Dedifferentiated amniotic fluid mesenchymal stem cell (primary cell): ENCODE results near the gene RBM4B.

Source experiments
- DNase-seq: peaks from one replicate; pipeline ENCODE4 v3.0.0-alpha.2; 2016; ENCODE audit errors: extremely low spot score

RBM4B gene

DNA sequence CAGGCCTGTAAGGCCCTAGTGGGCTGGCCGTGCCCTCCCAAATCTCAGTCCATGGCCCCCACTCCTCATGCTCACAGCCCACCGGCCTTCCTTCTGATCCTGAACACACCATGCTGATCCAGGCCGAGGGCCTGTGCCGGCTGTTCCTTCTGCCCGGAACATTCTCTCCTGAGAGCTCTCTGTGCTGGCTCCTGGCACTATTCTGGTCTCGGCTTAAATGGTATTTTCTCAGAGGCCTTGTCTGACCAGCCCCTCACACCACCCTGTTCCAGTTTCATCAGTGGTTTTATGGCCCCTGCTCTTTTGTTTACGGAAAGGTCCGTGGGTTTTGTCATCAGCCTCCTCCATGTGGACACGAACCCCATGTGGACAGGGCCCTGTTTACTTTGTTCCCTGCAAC lies 29.3 kb upstream of the RBM4B start:
- DNase-seq, result no peak

DNA sequence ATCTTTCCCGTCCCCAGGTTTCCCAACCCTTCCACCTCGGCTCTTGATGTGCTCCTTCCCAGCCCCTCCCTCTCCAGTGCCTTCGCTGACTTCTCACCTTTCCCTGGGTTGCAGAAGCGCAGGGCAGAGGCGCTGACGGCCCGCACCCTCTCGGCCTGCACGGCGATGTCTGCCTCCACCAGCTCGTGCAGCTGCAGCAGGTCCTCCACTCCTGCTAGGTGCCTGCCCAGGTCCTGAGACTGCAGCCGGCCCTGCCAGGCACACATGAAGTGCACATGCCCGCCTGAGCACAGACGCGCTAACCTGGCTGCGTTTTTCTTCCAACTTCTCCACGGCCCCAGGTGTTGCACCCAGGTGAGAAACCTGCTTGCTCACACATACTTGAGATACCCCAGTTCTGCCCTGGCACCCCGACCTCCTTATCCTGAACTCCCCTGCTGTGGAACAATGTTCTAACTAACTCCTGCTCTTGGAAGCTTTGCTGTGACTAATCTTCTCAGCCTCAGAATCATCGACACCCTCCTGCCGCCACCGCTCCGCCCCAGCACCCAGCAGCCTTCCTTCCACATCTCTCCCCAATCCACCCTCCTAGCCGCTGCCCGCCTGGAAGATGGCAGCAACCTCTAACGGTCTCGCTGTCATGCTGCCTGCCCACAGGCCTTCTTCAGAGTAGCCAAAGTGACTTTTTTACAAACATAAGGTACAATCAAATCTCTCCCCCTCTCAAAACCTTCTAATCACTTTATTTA lies 28.1 kb upstream of the RBM4B start:
- DNase-seq, result no peak

- DNase-seq, result no peak
Measured at GRCh38 chr11:66704659-66705360, 27.1 kb upstream of the RBM4B start.

DNA sequence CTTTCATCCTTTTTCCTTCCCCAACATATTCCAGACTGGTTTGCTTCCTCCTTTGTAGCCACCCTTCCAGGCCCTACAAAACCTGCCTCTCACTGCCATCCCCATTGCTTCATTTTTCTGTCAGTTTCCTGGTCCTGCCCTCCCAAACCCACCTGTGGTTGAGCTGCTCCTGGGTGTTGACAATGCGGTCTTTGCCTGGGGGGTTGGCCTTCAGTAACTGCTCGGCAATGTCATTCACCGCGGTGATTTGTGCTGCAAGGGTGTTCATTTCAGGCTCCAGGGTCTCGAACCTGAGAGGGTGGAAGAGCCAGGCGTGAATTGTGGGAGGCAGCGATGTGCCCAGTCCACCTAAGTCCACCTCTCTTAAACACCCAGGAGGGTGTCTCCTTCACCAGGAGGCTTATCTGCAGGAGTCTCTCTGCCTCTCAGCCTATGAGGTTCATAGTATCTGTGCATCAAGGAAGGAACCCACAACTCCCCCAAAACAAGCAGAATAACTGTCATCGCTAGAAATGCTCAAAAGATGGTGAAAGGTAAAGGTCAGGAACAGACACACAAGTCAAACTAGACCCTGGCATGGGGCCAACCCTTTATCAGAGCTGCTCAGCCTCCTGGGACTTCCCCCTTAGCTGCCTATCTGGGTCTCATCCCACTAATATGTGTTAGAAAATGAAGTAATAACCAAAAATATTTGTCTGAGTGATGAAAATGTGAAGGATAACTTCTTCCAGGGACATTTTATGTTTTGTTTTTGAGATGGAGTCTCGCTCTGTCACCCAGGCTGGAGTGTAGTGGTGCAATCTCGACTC lies 23.9 kb upstream of the RBM4B start:
- DNase-seq, result no peak

GRCh38 chr11:66700742-66701141 lies 23.1 kb upstream of the RBM4B start:
- no peak for DNase-seq

GRCh38 chr11:66700337-66700736 lies 22.6 kb upstream of the RBM4B start:
- DNase-seq, result no peak

DNA sequence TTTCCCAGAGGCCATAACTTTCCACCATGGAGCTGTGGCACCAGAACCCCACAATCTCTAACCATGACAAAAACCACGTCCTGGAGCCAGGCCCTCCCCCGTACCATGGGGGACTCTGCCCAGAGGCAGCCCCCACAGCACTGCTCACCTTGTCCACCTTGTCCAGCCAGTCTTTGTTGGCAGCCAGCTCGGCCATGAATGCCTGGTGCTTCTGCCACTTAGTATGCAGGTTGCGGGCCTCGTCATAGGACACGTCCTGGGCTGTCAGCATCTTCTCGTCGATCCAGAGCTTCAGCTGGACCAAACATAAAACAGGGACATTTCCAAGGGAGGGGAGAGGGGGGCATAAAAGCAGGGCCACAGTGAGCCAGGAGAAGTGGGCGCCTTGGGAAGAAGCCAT lies 20.8 kb upstream of the RBM4B start:
- DNase-seq, result no peak

DNA sequence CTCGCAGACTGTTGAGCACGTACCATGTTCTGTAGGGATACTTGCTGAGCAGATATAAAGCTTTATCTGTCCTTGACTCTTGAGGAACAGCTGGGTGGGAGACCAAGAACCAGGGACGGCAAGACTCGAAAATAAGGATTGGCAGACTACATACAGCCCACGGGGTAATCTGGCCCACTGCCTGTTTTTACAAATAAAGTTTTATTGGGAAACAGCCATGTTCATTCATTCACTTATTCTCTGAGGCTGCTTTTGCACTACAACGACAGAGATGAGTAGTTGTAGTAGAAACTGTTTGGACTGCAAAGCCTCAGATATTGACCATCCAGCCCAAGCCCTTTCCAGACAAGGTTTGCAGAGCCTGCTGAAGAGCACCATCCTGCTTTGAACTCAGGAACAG lies 20.3 kb upstream of the RBM4B start:
- no peak for DNase-seq

- DNase-seq, result no peak
Measured at GRCh38 chr11:66696146-66696545, 18.5 kb upstream of the RBM4B start.

DNA sequence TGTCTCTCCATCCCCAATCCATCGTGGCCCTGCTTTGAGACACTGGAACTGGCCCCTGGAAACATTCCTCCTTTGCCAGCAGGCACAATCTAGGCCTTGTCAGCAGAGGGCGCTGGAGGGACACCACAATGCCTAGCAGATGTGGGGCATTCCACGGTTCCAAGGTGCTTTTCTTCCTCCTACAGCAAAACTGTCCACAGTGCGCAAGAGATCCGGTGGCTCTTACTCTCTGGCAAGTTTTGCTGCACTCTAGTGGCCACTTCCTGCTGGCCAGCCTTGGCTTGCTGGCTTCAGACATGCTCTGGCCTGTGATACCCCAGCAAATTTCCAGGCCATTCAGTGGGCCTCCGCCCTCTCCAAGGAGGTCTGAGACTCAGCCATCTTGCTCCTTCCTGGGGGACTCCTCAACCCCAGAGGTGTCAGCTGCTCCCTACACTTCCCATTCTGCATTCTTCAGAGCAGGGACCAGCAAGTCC lies 17.1 kb upstream of the RBM4B start:
- DNase-seq, result peak; percentile 91

GRCh38 chr11:66694056-66694410 lies 16.3 kb upstream of the RBM4B start:
- no peak for DNase-seq

DNA sequence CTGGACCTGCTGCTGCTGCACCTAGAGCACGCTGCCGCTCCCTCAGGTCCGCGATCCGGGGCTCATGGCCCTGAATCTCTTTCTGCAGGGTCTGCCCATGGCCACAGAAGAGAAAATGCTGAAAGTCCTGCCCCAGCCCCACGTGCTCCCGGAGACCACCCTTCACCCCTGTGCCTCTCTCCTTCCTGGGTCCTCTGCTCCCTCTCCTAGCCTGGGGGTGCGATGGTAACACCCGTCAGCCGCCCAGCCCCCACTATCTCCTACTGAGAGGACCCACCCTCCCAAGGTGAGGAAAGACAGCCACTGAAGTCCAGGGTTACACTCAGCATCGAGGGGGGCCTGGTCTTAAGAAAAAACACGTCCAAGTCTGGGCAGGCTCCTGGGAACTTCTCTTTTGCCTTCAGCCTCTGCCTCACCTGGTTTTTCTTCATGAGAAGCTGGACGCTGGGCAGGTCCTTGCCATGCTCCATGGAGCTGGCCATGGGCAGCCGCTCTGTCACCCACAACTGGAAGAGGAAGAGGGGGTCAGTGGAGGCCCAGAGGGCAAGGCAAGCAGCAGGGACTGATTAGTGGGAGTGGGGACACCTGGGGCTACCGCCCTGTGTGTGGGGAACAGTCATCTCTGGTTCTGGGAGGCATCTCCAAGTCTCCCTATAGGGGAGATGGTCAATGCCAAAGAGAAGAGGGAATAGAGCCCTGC lies 15.8 kb upstream of the RBM4B start:
- no peak for DNase-seq

DNA sequence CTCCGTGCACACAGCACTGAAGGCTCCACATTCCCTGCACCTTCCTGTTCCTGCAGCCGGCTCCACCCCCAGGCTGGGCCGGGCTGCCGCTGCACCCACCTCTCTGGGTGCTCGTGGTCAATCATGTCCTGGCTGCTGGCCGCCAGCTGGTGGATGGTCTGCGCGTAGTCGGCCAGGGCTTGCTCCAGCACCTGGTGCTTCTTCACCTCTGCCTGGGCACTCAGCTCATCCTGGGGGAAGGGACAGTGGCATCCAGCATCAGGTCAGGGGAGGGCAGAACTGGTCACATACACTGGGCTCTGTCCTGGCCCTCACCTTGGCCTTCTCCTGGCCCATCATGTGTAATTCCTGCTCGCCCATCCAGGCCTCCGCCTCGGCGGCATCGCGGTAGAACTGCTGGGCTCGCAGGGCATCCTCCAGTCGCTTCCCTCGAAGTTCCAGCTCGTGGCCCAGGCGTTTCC lies 15.2 kb upstream of the RBM4B start:
- DNase-seq, result no peak

- no peak for DNase-seq
Measured at GRCh38 chr11:66692446-66692845, 14.8 kb upstream of the RBM4B start.

- DNase-seq, result no peak
Measured at GRCh38 chr11:66691311-66691980, 13.8 kb upstream of the RBM4B start.

DNA sequence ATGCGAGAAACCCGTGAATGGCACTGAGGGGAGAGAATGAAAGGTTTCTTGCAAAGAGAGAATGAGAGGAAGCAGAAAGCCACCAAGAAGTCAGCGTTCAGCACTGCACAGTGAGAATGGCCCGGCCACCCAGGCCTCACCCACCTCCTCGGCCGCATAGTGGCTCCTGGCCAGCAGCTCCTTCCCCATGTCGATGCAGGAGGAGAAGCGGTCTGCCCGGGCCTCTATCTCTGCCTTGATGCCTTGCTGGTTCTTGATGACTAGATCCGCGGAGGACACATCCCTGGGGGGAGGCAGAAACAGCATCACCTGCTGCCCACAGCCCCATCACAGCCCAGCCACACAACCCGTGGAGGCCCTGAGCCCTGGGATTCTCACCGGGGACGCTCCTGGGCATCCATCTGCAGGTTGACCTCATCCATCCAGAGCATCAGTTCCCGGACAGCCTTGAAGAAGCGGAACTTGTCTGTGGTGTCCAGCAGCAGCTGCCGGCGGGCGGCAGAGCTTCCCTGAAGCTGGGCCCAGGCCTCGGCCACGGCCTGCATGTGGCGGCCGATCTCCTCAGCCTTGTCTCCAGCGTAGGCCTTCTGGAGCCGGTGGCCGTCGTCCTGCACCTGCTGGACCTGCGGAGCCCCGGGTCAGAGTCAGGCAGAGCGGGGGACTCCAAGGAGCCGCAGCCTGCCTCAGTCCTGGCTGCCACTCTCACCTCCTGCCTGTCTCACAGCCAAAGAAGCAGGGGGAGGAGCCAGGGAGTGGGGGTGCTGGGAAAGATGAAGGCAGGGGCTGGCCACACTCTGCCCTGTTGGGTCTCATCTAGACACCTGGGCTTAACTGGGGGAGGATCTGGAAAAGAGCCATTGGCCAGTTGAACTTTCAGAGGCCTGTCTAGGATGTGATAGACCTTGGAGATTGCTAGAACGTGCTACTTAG lies 12.2 kb upstream of the RBM4B start:
- DNase-seq, result no peak

GRCh38 chr11:66688561-66689534 lies 11.2 kb upstream of the RBM4B start:
- DNase-seq, result no peak

DNA sequence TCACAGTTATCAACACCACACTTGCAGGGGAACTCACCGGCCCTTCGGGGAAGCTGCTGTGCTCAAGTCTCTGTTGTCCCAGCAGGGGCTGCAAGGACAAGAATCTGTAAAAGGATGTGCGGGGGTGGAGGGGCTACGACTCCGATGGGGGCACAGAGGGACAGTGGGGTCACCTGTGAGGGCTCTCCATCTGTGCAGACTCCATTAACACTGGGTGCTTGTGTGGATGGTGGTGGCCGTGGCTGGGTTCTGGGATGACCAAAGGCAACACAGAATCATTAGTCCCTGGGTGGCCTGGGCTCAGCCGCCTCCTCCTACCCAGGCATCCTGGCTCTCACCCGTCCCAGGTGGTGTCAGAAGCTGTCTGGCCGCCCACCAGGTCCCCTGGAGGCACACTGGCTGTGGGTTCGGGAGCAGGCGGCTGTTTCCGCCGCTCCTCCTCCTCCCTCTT lies 10.2 kb upstream of the RBM4B start:
- no peak for DNase-seq
